Right lobe of liver (tissue), 6 donors: ENCODE results near the gene PAFAH2. TPM values are rescaled to one million over a fixed set of nuclear protein-coding genes. Genes with fewer than 3 reads are reported as not detected.
"Not testable (repeated sequence)": the region's sequence is repeated elsewhere in the genome, so short reads cannot be mapped to it uniquely, and the experiment has no call there.

ENCODE experiments used
- ATAC-seq, 4 donors: fragments of 200-7000 bp; cut with Tn5 transposase; one replicate each; pipeline ENCODE4 v1.9.1; 2020; ENCODE audit warnings: mild to moderate bottlenecking in 4 of 4, moderate library complexity in 4 of 4
- DNase-seq, 3 donors: peaks; one replicate each; pipeline ENCODE4 v3.0.0-alpha.2; 2020
- H3K27ac ChIP-seq, 3 donors: fragments of 200-600 bp; one replicate each; pipeline ENCODE4 v1.8.0; 2022
- H3K27me3 ChIP-seq, 2 donors: fragments of 200-600 bp; one replicate each; pipeline ENCODE4 v1.8.0; 2022
- H3K36me3 ChIP-seq, 4 donors: fragments of 200-600 bp; sonication (generic) in 1 of 4; one replicate each; pipeline versions ENCODE4 v1.5.1 to v1.8.0; 2017 to 2022; ENCODE audit warnings: control low read depth in 1 of 4
- H3K4me1 ChIP-seq, 4 donors: fragments of 200-600 bp; sonication (generic) in 1 of 4; one replicate each; pipeline versions ENCODE4 v1.5.1 to v1.8.0; 2017 to 2022; ENCODE audit warnings: control low read depth in 1 of 4
- H3K4me3 ChIP-seq, 3 donors: fragments of 200-600 bp; one replicate each; pipeline ENCODE4 v1.8.0; 2022
- H3K9me3 ChIP-seq, 4 donors: fragments of 200-600 bp; sonication (generic) in 1 of 4; one replicate each; pipeline versions ENCODE4 v1.5.1 to v1.8.0; 2017 to 2022; ENCODE audit warnings: control low read depth in 1 of 4
- POLR2A ChIP-seq: fragments of 450-650 bp; IDR thresholded peaks from one replicate; pipeline ENCODE4 v1.6.1; 2017; ENCODE audit warnings: antibody characterized with exemption, mild to moderate bottlenecking
- WGBS: methylation state at CpG from one replicate; pipeline ENCODE4 v1.1.6; 2018; ENCODE audit warnings: low coverage, low lambda C conversion rate; ENCODE audit not compliant: insufficient coverage; ENCODE audit errors: missing lambda C conversion rate; 5-methylcytosine and 5-hydroxymethylcytosine counted together
- intact Hi-C, 2 donors: fragments of 100-400 bp; cut with DNase I; formaldehyde crosslinking; loops; one replicate each; pipeline versions ENCODE4 v1.11.2 to v1.14.1; 2022
- total RNA-seq, 6 experiments: library from RNA; depleted of rRNA in 2 of 6; stranded (reverse); fragments of >200 nt in 2 of 6; fragmentation: NEBNext Ultra II Directional in 3 of 6; extraction: Animal tissue kit (Norgen Biotek cat#: 25700) in 3 of 6; gene quantifications; one replicate each; pipeline versions ENCODE4 v1.1.0 to v1.2.4, GENCODE V29; 2016 to 2023
- TF ChIP-seq, protein P1 (sequence below), 4 donors: fragments of 200-600 bp in 3 of 4; fragments of 450-650 bp in 1 of 4; IDR thresholded peaks; one replicate each; pipeline versions ENCODE4 v1.5.1 to v1.8.0; 2016 to 2022; ENCODE audit warnings: antibody characterized with exemption in 4 of 4, mild to moderate bottlenecking in 2 of 4
- donor health status: DM: no; HTN: yes; CAD: no.
- donor health status: DM: no; HTN: no; CAD: no.
- donor health status: DM: no; HTN: no; CAD: no.
- donor health status: DM: no; HTN: yes; CAD: no.
- donor health status: DM: no; HTN: yes; CAD: no.

Gene PAFAH2
- total RNA-seq, 6 experiments from 2014 or later = 13.2 to 25.2 (median 18.6) TPM

GRCh38 chr1:25945761-25946160, 52.1 kb downstream of the PAFAH2 start:
- intact Hi-C loops = no loop called here
- Histone ChIP-seq H3K4me1 (no peaks in the 10 kb centered on the region), H3K4me3 (no peak overlapping the region), H3K9me3 (no peaks in the 10 kb centered on the region), H3K36me3 (no peaks in the 10 kb centered on the region), H3K27me3 (no peaks in the 10 kb centered on the region), H3K27ac (no peak overlapping the region)
- no peak for DNase-seq
- 61% methylated on average over 3 of the region's 5 CpGs for WGBS
- no peak for TF ChIP-seq POLR2A
- TF ChIP-seq, protein P1, sequence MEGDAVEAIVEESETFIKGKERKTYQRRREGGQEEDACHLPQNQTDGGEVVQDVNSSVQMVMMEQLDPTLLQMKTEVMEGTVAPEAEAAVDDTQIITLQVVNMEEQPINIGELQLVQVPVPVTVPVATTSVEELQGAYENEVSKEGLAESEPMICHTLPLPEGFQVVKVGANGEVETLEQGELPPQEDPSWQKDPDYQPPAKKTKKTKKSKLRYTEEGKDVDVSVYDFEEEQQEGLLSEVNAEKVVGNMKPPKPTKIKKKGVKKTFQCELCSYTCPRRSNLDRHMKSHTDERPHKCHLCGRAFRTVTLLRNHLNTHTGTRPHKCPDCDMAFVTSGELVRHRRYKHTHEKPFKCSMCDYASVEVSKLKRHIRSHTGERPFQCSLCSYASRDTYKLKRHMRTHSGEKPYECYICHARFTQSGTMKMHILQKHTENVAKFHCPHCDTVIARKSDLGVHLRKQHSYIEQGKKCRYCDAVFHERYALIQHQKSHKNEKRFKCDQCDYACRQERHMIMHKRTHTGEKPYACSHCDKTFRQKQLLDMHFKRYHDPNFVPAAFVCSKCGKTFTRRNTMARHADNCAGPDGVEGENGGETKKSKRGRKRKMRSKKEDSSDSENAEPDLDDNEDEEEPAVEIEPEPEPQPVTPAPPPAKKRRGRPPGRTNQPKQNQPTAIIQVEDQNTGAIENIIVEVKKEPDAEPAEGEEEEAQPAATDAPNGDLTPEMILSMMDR (IDR thresholded peaks at IDR 0.05) = no peak
- no peak for ATAC-seq

DNA sequence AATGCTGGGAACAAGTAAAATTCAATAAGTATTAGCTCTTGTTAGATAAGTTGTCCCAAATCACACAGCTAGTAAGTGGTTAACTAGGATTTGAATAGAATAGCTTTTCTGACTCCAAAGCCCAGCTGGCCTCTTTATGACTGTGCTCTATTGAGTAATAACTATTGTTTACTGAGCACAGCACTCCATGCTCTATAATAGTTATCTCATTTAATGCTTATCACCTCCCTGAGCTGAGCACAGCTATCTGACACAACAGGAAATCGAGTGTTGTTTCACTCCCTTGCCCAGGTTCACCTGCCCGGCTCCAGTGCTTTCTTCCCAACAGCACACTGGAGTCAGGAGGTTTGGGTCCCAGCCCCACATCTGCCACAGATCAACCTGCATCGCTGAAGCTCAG, 52.9 kb downstream of the PAFAH2 start:
- intact Hi-C loops = no loop called here
- H3K4me1 ChIP-seq = no peaks in the 10 kb centered on the region
- TF ChIP-seq, protein P1 (IDR thresholded peaks at IDR 0.05) = no peak
- no peak for TF ChIP-seq POLR2A

GRCh38 chr1:25943511-25943910, 54.4 kb downstream of the PAFAH2 start:
- DNase-seq, H3K4me1 ChIP-seq, H3K4me3 ChIP-seq, H3K36me3 ChIP-seq, ATAC-seq, H3K9me3 ChIP-seq, intact Hi-C loops, H3K27ac ChIP-seq, H3K27me3 ChIP-seq: not testable (repeated sequence)
- 75% methylated on average over 4 of the region's 5 CpGs for WGBS

More for the DNA sequence above, 52.9 kb downstream of the PAFAH2 start:
- no peaks in the 10 kb centered on the region for H3K27me3 ChIP-seq
- no peak overlapping the region for H3K27ac ChIP-seq
- peak in 1 of 4 donors; percentile 56 for ATAC-seq
- DNase-seq = no peak
- WGBS = 74% methylated on average over 3 of the region's 3 CpGs
- no peaks in the 10 kb centered on the region for H3K9me3 ChIP-seq
- H3K4me3 ChIP-seq = no peak overlapping the region
- no peaks in the 10 kb centered on the region for H3K36me3 ChIP-seq

- intact Hi-C loops = no loop called here
- Histone ChIP-seq H3K9me3 (no peaks in the 10 kb centered on the region), H3K4me1 (no peaks in the 10 kb centered on the region), H3K4me3 (no peak overlapping the region), H3K36me3 (no peaks in the 10 kb centered on the region), H3K27ac (no peak overlapping the region), H3K27me3 (no peaks in the 10 kb centered on the region)
- ATAC-seq (no peak), DNase-seq (no peak)
- TF ChIP-seq, protein P1 (IDR thresholded peaks at IDR 0.05) = no peak
- no peak for TF ChIP-seq POLR2A
- WGBS = 78% methylated on average over 4 of the region's 4 CpGs
These were observed 60.9 kb downstream of the PAFAH2 start for GRCh38 chr1:25936947-25937346.

GRCh38 chr1:25933479-25934365, 64.1 kb downstream of the PAFAH2 start:
- TF ChIP-seq POLR2A = no peak
- TF ChIP-seq, protein P1 (IDR thresholded peaks at IDR 0.05) = no peak
- intact Hi-C loops = no loop called here
- no peak for ATAC-seq
- Histone ChIP-seq H3K9me3 (no peaks in the 10 kb centered on the region), H3K4me3 (no peak overlapping the region), H3K4me1 (no peaks in the 10 kb centered on the region), H3K36me3 (no peaks in the 10 kb centered on the region), H3K27ac (no peak overlapping the region), H3K27me3 (no peaks in the 10 kb centered on the region)
- WGBS = 63% methylated on average over 13 of the region's 13 CpGs
- no peak for DNase-seq

GRCh38 chr1:25932811-25933400, 65.0 kb downstream of the PAFAH2 start:
- 69% methylated on average over 11 of the region's 12 CpGs for WGBS
- H3K4me1 ChIP-seq, H3K4me3 ChIP-seq, intact Hi-C loops, H3K9me3 ChIP-seq, DNase-seq, H3K27me3 ChIP-seq, H3K36me3 ChIP-seq, ATAC-seq, H3K27ac ChIP-seq: not testable (repeated sequence)
